ENCODE measurements around the gene NR6A1.

The NR6A1 gene

GRCh38 chr9:124506931-124507879, 263.9 kb downstream of the NR6A1 start, which contains the start of gene NR5A1:
Gene NR5A1, minus strand, starts transcription at chr9:124507399. Its CDS starts 4,004 bp downstream, at chr9:124503395.
- DNase-seq (ENCODE audit: low read depth in 2 of 3, low spot score in 2 of 3) = no peak

- DNase-seq (ENCODE audit: low read depth in 2 of 3, low spot score in 2 of 3) = no peak
Measured at GRCh38 chr9:124506433-124506832, 264.7 kb downstream of the NR6A1 start.

- DNase-seq (ENCODE audit: low read depth in 2 of 3, low spot score in 2 of 3) = no peak
Measured at GRCh38 chr9:124505901-124506346, 265.2 kb downstream of the NR6A1 start.

GRCh38 chr9:124505006-124505900, 265.9 kb downstream of the NR6A1 start:
- DNase-seq (ENCODE audit: low read depth in 2 of 3, low spot score in 2 of 3) = no peak

- no peak for DNase-seq (ENCODE audit: low read depth in 2 of 3, low spot score in 2 of 3)
Measured at GRCh38 chr9:124504530-124505005, 266.5 kb downstream of the NR6A1 start.

GRCh38 chr9:124503713-124504529, 267.2 kb downstream of the NR6A1 start:
- DNase-seq (ENCODE audit: low read depth in 2 of 3, low spot score in 2 of 3) = no peak

GRCh38 chr9:124502711-124503702, 268.1 kb downstream of the NR6A1 start:
- no peak for DNase-seq (ENCODE audit: low read depth in 2 of 3, low spot score in 2 of 3)

GRCh38 chr9:124501771-124502320, 269.3 kb downstream of the NR6A1 start:
- no peak for DNase-seq (ENCODE audit: low read depth in 2 of 3, low spot score in 2 of 3)

GRCh38 chr9:124500796-124501611, 270.1 kb downstream of the NR6A1 start:
- no peak for DNase-seq (ENCODE audit: low read depth in 2 of 3, low spot score in 2 of 3)

GRCh38 chr9:124500028-124500795, 270.9 kb downstream of the NR6A1 start:
- DNase-seq (ENCODE audit: low read depth in 2 of 3, low spot score in 2 of 3) = no peak

GRCh38 chr9:124499216-124499615, 271.9 kb downstream of the NR6A1 start:
- DNase-seq (ENCODE audit: low read depth in 2 of 3, low spot score in 2 of 3) = no peak

- no peak for DNase-seq (ENCODE audit: low read depth in 2 of 3, low spot score in 2 of 3)
Measured at GRCh38 chr9:124498499-124499146, 272.5 kb downstream of the NR6A1 start.

- no peak for DNase-seq (ENCODE audit: low read depth in 2 of 3, low spot score in 2 of 3)
Measured at GRCh38 chr9:124498040-124498439, 273.1 kb downstream of the NR6A1 start.

- DNase-seq (ENCODE audit: low read depth in 2 of 3, low spot score in 2 of 3) = no peak
Measured at GRCh38 chr9:124497441-124497840, 273.7 kb downstream of the NR6A1 start.

- no peak for DNase-seq (ENCODE audit: low read depth in 2 of 3, low spot score in 2 of 3)
Measured at GRCh38 chr9:124496463-124496862, 274.6 kb downstream of the NR6A1 start.

- no peak for DNase-seq (ENCODE audit: low read depth in 2 of 3, low spot score in 2 of 3)
Measured at GRCh38 chr9:124496075-124496449, 275.0 kb downstream of the NR6A1 start.

Measured in activated CD8-positive, alpha-beta memory T cell treated with anti-CD3 and anti-CD28 coated beads for 48 hours (primary cell).